Thyroid gland (tissue), 4 donors: ENCODE results near the gene KIF2B. TPM values are rescaled to one million over a fixed set of nuclear protein-coding genes. Genes with fewer than 3 reads are reported as not detected.
"Not testable (repeated sequence)": the region's sequence is repeated elsewhere in the genome, so short reads cannot be mapped to it uniquely, and the experiment has no call there.

ENCODE experiments used
- DNase-seq, 2 donors: peaks; one replicate each; pipeline ENCODE4 v3.0.0-alpha.2; 2019
- H3K27ac ChIP-seq, 3 donors: fragments of 200-600 bp; sonication (generic); 1 replicate in 2 of 3; 2 replicates in 1 of 3; pipeline ENCODE4 v1.5.1; 2016 to 2019; ENCODE audit warnings: mild to moderate bottlenecking in 1 of 3, moderate library complexity in 1 of 3
- H3K27me3 ChIP-seq: fragments of 200-600 bp; sonication (generic); one replicate; pipeline ENCODE4 v1.5.1; 2019
- H3K36me3 ChIP-seq, 2 donors: fragments of 200-600 bp; sonication (generic); one replicate each; pipeline ENCODE4 v1.5.1; 2016 to 2019
- H3K4me1 ChIP-seq, 2 donors: fragments of 200-600 bp; sonication (generic); one replicate each; pipeline ENCODE4 v1.5.1; 2017 to 2019
- H3K4me3 ChIP-seq, 3 donors: fragments of 200-600 bp; sonication (generic); replicated peaks in 1 of 3; 1 replicate in 2 of 3; 2 replicates in 1 of 3; pipeline ENCODE4 v1.5.1; 2016; ENCODE audit warnings: mild to moderate bottlenecking in 1 of 3
- H3K9me3 ChIP-seq: fragments of 200-600 bp; sonication (generic); one replicate; pipeline ENCODE4 v1.5.1; 2017
- POLR2A ChIP-seq, 2 donors: fragments of 450-650 bp; IDR thresholded peaks; one replicate each; pipeline ENCODE4 v1.6.1; 2017; ENCODE audit warnings: antibody characterized with exemption in 2 of 2, mild to moderate bottlenecking in 2 of 2, moderate library complexity in 1 of 2
- WGBS, 2 donors: methylation state at CpG; one replicate each; pipeline ENCODE4 v1.1.5; 2017; 5-methylcytosine and 5-hydroxymethylcytosine counted together
- intact Hi-C: fragments of 100-400 bp; cut with DNase I; formaldehyde crosslinking; loops from one replicate; pipeline ENCODE4 v1.15.1; 2023
- total RNA-seq, 4 donors: library from RNA; depleted of rRNA; stranded (reverse); fragments of >200 nt; gene quantifications; one replicate each; pipeline ENCODE4 v1.2.3, GENCODE V29; 2016
- TF ChIP-seq, protein P1 (sequence below), 6 experiments: fragments of 200-600 bp in 3 of 6; fragments of 450-650 bp in 3 of 6; sonication (generic) in 3 of 6; IDR thresholded peaks; one replicate each; pipeline ENCODE4 v1.5.1; 2016 to 2019; ENCODE audit warnings: antibody characterized with exemption in 6 of 6, mild to moderate bottlenecking in 2 of 6, inconsistent platforms in 1 of 6, moderate library complexity in 1 of 6

Gene KIF2B
- total RNA-seq, 4 donors from 2014 or later, result 0.11 to 0.27 TPM; not detected in 2

DNA sequence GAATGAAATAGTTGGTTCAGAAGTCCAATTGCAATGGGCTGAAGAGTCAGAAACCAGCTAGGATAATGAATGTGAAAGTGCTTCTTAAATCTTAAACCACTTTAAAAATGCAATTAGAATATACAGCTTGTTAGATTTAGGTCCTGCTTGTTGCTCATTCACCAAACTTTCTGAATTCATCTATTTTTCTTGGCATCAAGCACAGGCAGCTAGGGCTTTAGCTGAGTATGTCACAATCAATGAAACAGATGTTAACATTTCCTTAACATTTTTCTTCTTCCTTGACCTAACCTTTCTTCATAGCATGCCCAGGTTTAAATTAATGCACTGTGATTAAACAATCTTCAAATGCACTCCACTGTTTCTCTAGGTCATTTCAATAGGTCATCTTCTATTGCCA is 14.4 kb downstream of the KIF2B start:
- H3K4me3 ChIP-seq, result no peak overlapping the region
- H3K9me3 ChIP-seq, result no peaks in the 10 kb centered on the region
- H3K4me1 ChIP-seq, result no peaks in the 10 kb centered on the region
- H3K27ac ChIP-seq, result no peak overlapping the region
- H3K36me3 ChIP-seq, result no peaks in the 10 kb centered on the region
- no peak for TF ChIP-seq POLR2A (IDR thresholded peaks at IDR 0.05)
- TF ChIP-seq, protein P1, sequence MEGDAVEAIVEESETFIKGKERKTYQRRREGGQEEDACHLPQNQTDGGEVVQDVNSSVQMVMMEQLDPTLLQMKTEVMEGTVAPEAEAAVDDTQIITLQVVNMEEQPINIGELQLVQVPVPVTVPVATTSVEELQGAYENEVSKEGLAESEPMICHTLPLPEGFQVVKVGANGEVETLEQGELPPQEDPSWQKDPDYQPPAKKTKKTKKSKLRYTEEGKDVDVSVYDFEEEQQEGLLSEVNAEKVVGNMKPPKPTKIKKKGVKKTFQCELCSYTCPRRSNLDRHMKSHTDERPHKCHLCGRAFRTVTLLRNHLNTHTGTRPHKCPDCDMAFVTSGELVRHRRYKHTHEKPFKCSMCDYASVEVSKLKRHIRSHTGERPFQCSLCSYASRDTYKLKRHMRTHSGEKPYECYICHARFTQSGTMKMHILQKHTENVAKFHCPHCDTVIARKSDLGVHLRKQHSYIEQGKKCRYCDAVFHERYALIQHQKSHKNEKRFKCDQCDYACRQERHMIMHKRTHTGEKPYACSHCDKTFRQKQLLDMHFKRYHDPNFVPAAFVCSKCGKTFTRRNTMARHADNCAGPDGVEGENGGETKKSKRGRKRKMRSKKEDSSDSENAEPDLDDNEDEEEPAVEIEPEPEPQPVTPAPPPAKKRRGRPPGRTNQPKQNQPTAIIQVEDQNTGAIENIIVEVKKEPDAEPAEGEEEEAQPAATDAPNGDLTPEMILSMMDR (IDR thresholded peaks at IDR 0.05), result no peak
- no peak for DNase-seq
- intact Hi-C loops, result no loop called here
- H3K27me3 ChIP-seq, result no peaks in the 10 kb centered on the region

DNA sequence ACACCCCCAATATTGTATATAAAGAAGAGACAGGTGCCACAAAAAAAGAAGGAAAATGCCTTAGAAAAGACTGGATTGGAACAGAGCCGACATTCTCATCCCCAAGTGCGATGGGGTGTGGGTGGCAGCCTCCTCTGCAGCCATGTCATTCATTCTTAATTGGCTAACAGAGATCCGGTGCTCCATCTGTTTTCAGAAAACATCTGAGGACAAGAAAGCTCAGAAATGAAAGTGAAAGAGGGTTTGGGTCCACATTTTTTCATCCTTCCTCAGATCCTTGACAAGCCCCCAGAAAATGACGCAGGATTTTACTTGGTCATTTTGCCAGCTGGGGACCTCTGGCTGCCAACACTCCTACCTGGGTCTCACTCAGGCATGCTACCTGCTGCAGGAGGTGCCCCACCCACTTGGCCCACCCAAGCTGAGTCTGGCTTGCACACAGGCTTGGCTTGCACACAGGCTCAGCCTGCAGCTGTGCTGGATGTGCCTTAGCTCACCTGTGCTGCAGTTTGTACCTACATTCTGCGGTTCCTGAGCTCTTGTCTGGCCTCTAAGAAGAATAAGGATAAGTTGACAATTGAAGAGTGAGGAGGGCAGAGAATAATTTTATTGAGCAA is 21.9 kb downstream of the KIF2B start:
- no peak overlapping the region for H3K4me3 ChIP-seq
- H3K9me3 ChIP-seq, result no peaks in the 10 kb centered on the region
- intact Hi-C loops, result no loop called here
- H3K36me3 ChIP-seq, result no peaks in the 10 kb centered on the region
- H3K27me3 ChIP-seq, result no peaks in the 10 kb centered on the region
- 83 to 85% methylated on average over 5 of the region's 5 CpGs for WGBS, 2 donors
- TF ChIP-seq, protein P1 (IDR thresholded peaks at IDR 0.05), result no peak
- no peak for TF ChIP-seq POLR2A (IDR thresholded peaks at IDR 0.05)
- no peaks in the 10 kb centered on the region for H3K4me1 ChIP-seq
- H3K27ac ChIP-seq, result no peak overlapping the region
- no peak for DNase-seq

DNA sequence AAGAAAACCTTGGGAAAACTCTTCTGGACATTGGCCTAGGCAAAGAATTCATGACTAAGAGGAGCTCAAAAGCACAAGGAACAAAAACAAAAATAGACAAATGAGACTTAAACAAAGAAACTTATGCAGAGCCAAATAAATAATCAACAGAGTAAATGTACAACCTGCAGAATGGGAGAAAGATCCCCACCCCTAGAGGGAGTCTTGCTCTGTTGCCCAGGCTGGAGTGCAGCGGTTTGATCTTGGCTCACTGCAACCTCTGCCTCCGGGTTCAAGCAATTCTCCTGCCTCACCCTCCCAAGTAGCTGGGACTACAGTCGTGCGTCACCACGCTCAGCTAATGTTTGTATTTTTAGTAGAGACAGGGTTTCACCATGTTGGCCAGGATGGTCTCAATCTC is 48.4 kb downstream of the KIF2B start:
- H3K27ac ChIP-seq, intact Hi-C loops, H3K27me3 ChIP-seq, H3K36me3 ChIP-seq, DNase-seq, H3K9me3 ChIP-seq, H3K4me1 ChIP-seq, H3K4me3 ChIP-seq: not testable (repeated sequence)
- 95 to 97% methylated on average over 5 of the region's 5 CpGs for WGBS, 2 donors
